GM12892 (cell line): ENCODE measurements around the gene F2R.

Experiments
- DNase-seq: peaks from one replicate; pipeline ENCODE4 v3.0.0; 2011; ENCODE audit not compliant: insufficient read length
- FAIRE-seq: peaks from 2 replicates; lab custom pipeline; 2011; peaks lifted over from hg19 to GRCh38; lab: Jason Lieb, UNC
- POLR2A ChIP-seq: IDR thresholded peaks from 2 replicates; pipeline ENCODE4 v1.6.1; 2011; ENCODE audit warnings: low read depth, low read length, control low read depth
- POLR2AphosphoS5 ChIP-seq: IDR thresholded peaks from 2 replicates; pipeline ENCODE4 v1.6.1; 2011; ENCODE audit warnings: low read depth, low read length, control low read depth
- TAF1 ChIP-seq: IDR thresholded peaks from 2 replicates; pipeline ENCODE4 v1.6.1; 2011; ENCODE audit warnings: low read depth, mild to moderate bottlenecking, control low read depth, low read length, borderline replicate concordance

The F2R gene

GRCh38 chr5:76692651-76693050 is 23.3 kb upstream of the F2R start:
- no peak for DNase-seq
- no peak for FAIRE-seq
- TF ChIP-seq POLR2A, result no peak

GRCh38 chr5:76693141-76693540 is 22.8 kb upstream of the F2R start:
- no peak for TF ChIP-seq TAF1
- no peak for TF ChIP-seq POLR2A
- no peak for TF ChIP-seq POLR2AphosphoS5
- FAIRE-seq (no peak), DNase-seq (no peak)

- no peak for FAIRE-seq
Measured at GRCh38 chr5:76694317-76694716, 21.6 kb upstream of the F2R start.

GRCh38 chr5:76695346-76695745 is 20.6 kb upstream of the F2R start:
- DNase-seq (no peak), FAIRE-seq (peak; percentile 36)

More at GRCh38 chr5:76694317-76694716, 21.6 kb upstream of the F2R start:
- TF ChIP-seq TAF1 (no peak), POLR2A (no peak)
- DNase-seq, result no peak

GRCh38 chr5:76696251-76696650 is 19.7 kb upstream of the F2R start:
- no peak for DNase-seq
- TF ChIP-seq POLR2AphosphoS5 (no peak), TAF1 (no peak), POLR2A (no peak)
- FAIRE-seq, result no peak

More at GRCh38 chr5:76695346-76695745, 20.6 kb upstream of the F2R start:
- no peak for TF ChIP-seq POLR2A
- TF ChIP-seq TAF1, result no peak
- no peak for TF ChIP-seq POLR2AphosphoS5

- FAIRE-seq (no peak), DNase-seq (no peak)
- TF ChIP-seq POLR2A (no peak), TAF1 (no peak), POLR2AphosphoS5 (no peak)
Measured at GRCh38 chr5:76697670-76698069, 18.3 kb upstream of the F2R start.

- TF ChIP-seq TAF1 (no peak), POLR2A (no peak), POLR2AphosphoS5 (no peak)
- no peak for DNase-seq
- no peak for FAIRE-seq
Measured at GRCh38 chr5:76700571-76700970, 15.4 kb upstream of the F2R start.

- no peak for FAIRE-seq
- TF ChIP-seq POLR2A (no peak), TAF1 (no peak), POLR2AphosphoS5 (no peak)
- no peak for DNase-seq
Measured at GRCh38 chr5:76701298-76701697, 14.6 kb upstream of the F2R start.

GRCh38 chr5:76703707-76704106 is 12.2 kb upstream of the F2R start:
- TF ChIP-seq POLR2AphosphoS5, result no peak
- TF ChIP-seq POLR2A, result no peak
- TF ChIP-seq TAF1, result no peak
- DNase-seq (no peak), FAIRE-seq (no peak)

GRCh38 chr5:76704131-76704663 is 11.7 kb upstream of the F2R start:
- no peak for TF ChIP-seq POLR2AphosphoS5
- TF ChIP-seq POLR2A, result no peak
- no peak for TF ChIP-seq TAF1
- DNase-seq (no peak), FAIRE-seq (no peak)

GRCh38 chr5:76705574-76705973 is 10.4 kb upstream of the F2R start:
- FAIRE-seq, result peak; percentile 69
- TF ChIP-seq POLR2A, result no peak
- TF ChIP-seq TAF1, result no peak
- TF ChIP-seq POLR2AphosphoS5, result no peak
- no peak for DNase-seq

GRCh38 chr5:76709762-76710161 is 6.2 kb upstream of the F2R start:
- no peak for DNase-seq
- TF ChIP-seq TAF1 (no peak), POLR2AphosphoS5 (no peak), POLR2A (no peak)
- FAIRE-seq, result peak; percentile 36

GRCh38 chr5:76710991-76711390 is 4.9 kb upstream of the F2R start:
- TF ChIP-seq TAF1, result no peak
- no peak for TF ChIP-seq POLR2AphosphoS5
- no peak for TF ChIP-seq POLR2A
- FAIRE-seq, result no peak
- DNase-seq, result no peak

GRCh38 chr5:76714751-76715485 is 1.0 kb upstream of the F2R start:
- no peak for TF ChIP-seq POLR2A
- no peak for TF ChIP-seq TAF1
- no peak for TF ChIP-seq POLR2AphosphoS5
- FAIRE-seq (no peak), DNase-seq (peak; percentile 41)
